GM18951 (cell line): Measurements from ENCODE around the gene LGALS9C.
"Not testable (repeated sequence)": the region's sequence is repeated elsewhere in the genome, so short reads cannot be mapped to it uniquely, and the experiment has no call there.

Experiments
- in situ Hi-C: fragments of 300-500 bp; cut with MboI; formaldehyde crosslinking; loops from one replicate; pipeline ENCODE4 v1.12.0; 2022; ENCODE audit warnings: low sequenced_read_pairs, mixed read lengths, inconsistent platforms; ENCODE audit not compliant: unreplicated experiment

LGALS9C gene

DNA sequence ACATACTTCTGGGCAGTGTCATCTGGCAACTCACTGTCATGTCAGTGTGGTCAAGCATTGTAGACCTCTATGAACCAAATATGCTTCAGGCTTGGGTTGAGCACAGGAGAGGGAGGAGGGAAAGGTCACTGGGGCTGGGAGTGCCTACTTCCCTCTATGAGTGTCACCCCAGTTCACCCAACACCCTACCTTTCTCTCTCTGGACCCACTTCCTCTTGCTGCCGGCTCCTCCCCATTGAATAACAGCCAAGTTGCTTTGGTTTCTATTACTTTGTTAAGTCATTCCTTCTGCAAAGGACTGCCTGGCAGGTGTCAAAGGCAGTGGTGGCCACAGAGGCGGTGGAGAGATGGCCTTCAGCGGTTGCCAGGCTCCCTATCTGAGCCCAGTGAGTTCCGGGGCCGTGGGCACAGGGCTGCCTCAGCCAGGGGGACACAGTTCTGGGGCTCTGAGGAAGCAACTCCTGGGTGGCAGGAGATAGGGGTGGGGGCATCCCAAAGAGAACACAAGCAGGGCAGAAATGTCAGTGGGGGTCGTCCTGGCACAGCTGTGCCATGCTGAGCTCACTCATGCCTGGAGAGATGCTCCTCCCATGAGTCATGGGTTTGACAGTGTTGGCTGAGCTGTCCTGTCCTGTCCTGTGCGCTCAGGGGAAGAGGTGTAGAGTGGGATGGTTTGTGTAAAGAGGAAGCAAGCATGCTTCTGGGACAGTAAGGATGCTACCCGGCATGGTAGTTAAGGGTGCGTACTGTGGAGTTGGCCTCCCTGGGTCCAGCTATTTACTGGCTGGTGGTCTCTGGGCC is at the start of gene LGALS9C:
Gene LGALS9C (plus strand): TSS at position 282 of the 801 bp plus-strand sequence. CDS start 66 bp downstream, at position 348.
- in situ Hi-C loops = loop anchor here (10.0 kb wide), 1 partner anchor 1988 kb away; the partner anchor contains the start of gene LGALS9B

- in situ Hi-C loops = loop anchor here (25.0 kb wide), 1 partner anchor 1595 kb away; no protein-coding TSS in a partner anchor
Observed at GRCh38 chr17:18432206-18432605, 44.4 kb upstream of the LGALS9C start.

DNA sequence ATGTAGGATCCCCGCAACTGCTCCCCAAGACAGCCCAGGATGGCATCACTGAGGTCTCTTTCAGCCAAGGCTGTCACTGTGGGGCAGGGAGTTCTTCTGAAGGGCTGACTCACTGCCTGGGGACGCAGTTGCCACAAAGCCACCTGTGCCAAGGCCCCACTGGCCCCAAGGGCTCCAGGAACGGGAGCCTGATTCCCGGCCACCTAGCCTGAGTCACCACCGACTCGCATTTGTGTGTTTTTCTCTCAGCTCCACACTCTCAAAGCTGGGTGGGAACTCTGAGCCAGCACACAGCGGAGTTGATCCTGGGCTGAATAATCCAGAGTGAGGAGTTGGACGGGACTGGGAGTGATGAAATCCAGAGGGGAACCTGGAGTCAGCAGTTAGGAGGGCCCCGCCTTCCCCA is 37.1 kb upstream of the LGALS9C start:
- in situ Hi-C loops = loop anchor here (25.0 kb wide), 1 partner anchor 1602 kb away; no protein-coding TSS in a partner anchor

DNA sequence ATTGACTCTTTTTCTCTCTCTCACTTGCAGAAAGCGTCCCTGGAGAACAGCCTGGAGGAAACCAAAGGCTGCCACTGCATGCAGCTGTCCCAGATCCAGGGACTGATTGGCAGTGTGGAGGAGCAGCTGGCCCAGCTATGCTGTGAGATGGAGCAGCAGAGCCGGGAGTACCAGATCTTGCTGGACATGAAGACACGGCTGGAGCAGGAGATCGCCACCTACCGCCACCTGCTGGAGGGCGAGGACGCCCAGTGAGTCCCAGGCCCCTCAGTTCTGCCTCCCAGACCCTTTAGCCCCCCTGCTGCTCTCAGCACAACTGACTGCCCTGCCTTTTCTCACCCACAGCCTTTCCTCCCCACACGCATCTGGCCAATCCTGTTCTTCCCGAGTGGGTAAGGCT is 34.5 kb upstream of the LGALS9C start:
- in situ Hi-C loops = loop anchor here (25.0 kb wide), 1 partner anchor 1605 kb away; no protein-coding TSS in a partner anchor

DNA sequence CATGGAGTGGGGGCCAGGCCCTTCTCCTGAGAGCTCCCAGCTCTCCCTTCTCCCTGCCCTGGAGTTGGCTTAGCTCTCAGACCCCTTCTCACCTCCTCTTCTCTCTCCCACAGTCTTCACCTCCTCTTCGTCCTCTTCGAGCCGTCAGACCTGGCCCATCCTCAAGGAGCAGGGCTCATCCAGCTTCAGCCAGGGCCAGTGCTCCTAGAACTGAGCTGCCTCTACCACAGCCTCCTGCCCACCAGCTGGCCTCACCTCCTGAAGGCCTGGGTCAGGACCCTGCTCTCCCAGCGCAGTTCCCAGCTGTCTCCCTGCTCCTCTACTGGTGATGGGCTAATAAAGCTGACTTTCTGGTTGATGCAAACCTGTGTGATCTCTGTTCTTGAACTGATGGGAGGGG is 34.1 kb upstream of the LGALS9C start:
- in situ Hi-C loops = loop anchor here (25.0 kb wide), 1 partner anchor 1605 kb away; no protein-coding TSS in a partner anchor

GRCh38 chr17:18447476-18448205 is 28.9 kb upstream of the LGALS9C start:
- in situ Hi-C loops = loop anchor here (25.0 kb wide), 1 partner anchor 1610 kb away; no protein-coding TSS in a partner anchor

GRCh38 chr17:18448311-18448710 is 28.3 kb upstream of the LGALS9C start:
- in situ Hi-C loops = loop anchor here (25.0 kb wide), 1 partner anchor 1611 kb away; no protein-coding TSS in a partner anchor

DNA sequence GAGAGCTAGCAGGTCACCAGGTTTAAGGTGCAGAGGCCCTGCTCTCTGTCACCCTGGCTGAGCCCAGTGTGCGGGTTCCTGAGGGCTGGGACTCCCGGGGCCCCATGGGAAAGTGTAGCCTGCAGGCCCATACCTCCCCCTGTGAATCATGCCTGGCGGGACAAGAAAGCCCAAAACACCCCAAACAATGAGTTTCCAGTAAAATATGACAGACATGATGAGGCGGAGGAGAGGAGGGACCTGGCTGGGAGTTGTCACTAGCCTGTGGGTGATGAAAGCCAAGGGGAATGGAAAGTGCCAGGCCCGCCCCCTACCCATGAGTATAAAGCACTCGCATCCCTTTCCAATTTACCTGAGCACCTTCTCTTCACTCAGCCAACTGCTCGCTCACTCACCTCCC is 26.8 kb upstream of the LGALS9C start:
- in situ Hi-C loops = loop anchor here (25.0 kb wide), 1 partner anchor 1613 kb away; no protein-coding TSS in a partner anchor

DNA sequence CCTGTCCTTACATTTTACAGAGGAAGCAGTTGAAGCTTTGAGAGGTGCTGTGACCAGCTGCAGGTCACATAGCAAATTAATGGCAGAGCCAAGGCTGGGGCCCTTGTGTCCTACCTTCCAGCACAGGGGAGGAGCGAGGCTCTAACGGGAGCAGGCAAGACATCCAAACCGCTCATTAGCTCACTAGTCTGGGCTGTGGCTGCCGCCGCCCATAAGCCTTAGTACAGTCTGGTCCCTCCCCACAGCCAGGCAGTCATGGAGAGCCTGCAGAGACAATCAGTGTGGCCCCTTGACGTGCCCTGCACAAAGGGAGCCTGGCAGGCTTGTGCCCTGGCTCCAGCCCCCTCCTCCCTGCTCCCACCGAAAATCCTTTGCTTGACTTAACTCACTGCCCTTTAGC is 25.6 kb upstream of the LGALS9C start:
- in situ Hi-C loops = not testable (repeated sequence)

GRCh38 chr17:18451969-18452368 is 24.6 kb upstream of the LGALS9C start:
- in situ Hi-C loops = not testable (repeated sequence)

GRCh38 chr17:18459035-18459434 is 17.6 kb upstream of the LGALS9C start:
- in situ Hi-C loops = not testable (repeated sequence)

DNA sequence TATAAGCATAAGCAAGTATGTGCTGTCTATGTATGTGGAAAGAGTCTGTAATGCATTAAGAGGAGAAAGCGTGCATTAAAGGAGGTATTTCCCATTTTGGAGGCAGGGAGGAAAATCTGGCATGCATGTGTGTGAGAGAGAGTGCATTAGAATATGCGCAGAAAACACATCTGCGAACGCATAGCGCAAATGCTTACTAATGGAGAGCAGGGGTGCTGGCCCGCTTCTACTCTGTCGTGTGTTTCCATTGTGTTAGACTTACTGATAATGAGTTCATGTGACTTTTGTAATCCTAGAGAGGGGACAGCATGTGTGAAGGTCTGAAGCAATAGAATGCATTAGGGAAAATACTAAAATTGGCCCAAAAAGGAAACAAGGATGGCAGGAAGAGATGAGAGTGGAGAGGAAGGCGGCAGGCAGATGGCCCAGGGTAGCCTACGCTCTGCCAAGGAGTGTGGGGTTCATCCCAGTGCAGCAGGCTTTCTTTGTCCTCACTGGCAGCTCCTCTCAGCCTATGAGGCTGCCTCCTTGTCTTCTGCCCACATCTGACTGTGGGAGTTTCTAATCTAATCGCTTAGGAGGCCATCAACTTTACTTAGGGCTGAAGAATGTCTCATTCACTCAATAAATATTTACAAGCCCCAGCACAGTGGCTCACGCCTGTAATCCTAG is 12.6 kb upstream of the LGALS9C start:
- in situ Hi-C loops = not testable (repeated sequence)

DNA sequence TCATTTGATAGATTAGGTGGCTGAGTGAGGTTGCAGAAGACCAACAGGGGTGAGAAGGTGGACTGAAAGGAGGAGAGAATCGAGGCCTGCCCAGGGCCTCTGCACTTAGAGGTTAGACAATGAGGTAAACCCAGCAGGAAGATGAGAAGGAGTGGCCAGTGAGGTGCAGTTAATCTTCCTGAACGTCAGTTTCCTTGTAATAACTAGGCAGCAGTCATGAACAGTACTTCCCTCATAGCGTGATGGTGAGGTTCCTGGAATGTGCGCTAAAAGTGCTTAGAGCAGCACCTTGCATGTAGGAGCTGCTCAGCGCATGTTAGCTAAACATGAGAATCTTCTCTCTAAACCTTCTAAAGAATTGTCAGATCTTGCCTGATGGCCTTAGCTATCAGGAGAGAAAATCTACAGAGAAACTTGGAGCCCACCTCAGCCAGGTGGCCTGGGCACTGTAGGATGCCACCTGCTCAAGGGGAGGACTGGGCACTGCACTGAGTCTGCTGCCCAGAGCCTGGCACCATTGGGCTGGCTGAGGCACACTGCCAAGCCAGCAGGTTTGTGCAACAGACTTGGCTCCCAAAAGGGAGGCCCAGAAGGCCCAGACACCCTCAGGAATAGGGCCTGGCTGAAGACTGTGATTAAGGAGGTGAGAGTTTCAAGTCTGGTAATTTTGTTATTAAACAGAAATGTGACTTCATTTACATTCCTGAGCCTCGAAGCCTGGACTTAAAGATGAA is 10.2 kb upstream of the LGALS9C start:
- in situ Hi-C loops = not testable (repeated sequence)

DNA sequence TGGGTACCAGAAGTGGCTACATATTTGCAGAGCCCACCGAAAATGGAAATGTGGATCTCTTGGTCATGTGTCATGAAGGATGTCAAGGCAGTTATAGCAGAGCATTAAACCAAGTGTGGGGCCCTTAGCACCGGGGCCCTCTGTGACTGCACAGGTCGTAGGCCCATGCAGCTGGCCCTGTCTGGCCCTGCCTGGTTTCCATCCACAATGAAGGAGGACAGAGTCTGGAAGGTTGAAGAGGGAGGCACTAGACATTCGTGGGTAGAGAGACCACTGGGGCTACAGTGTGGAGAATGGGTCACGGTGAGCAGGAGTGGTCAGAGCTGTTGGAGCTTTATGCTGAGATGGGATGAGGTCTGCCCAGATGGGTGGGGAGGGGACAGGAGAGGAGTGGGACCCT is 9.6 kb upstream of the LGALS9C start:
- in situ Hi-C loops = not testable (repeated sequence)

- in situ Hi-C loops = not testable (repeated sequence)
Observed at GRCh38 chr17:18468472-18469171, 8.0 kb upstream of the LGALS9C start.

DNA sequence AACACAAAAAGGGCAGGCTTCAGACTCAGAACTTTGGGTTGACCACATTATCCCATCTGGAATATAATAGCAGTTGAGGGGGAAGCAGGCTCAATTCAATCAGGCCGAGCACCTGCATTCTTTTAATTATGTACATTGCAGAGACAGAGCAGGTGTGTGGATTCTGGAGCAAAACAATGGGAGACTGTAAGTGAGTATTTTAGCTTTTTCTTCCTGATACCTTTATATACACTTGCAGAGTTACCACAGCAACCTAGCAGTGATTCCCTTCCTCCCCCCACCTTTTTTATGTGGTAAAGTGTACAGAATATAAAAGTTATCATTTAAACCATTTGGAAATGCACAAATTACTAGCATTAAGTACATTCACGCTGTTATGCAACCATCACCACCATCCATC is 6.8 kb upstream of the LGALS9C start:
- in situ Hi-C loops = loop anchor here (10.0 kb wide), 1 partner anchor 1995 kb away; the partner anchor contains the start of gene LGALS9B

DNA sequence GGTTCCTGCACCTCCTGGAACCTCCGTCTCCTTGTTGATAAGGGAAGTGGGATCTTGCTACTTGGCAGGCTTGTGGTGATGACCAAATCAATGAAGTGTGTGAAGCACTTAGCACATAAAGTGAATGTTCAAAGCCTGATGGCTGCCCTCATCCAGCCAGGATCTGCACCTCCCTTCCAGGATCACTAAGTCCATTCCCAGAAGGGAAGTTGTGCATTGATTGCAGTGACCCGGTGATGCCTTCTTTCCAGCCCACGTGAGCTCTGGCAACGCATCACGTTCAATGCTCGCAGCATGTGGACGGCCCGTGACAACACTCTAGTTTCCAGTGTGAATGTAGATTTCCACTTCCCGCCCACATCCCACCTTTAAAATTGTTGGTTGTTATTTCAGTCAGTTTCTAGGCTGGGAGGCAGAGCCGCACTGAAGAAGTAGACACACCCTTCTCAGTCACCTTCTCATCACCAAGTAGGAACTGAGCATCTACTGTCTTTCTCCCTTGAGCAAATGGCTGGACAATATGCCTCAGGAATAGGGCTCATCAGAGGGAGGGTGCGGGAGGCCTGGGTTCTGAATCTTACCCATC is 6.2 kb upstream of the LGALS9C start:
- in situ Hi-C loops = loop anchor here (10.0 kb wide), 1 partner anchor 1994 kb away; the partner anchor contains the start of gene LGALS9B

DNA sequence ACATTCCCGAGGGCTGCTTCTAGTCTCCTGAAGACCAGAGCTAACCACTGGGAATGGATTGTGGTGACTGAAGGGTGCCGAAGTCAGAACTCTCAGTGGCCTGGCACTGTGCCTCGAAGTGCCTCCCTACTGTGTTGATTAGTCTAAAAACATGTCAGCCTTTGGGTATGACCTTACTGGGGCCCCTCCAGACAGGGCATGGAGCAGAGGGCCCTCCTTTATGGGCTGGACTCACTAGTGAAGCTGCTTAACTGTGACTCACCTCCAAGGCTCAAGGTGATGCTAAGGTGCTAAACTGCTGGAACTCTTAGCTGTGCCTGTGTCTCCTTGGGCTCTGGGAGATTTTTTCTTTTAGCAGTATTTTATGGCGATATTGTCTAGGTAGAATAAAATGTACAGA is 2.6 kb upstream of the LGALS9C start:
- in situ Hi-C loops = loop anchor here (10.0 kb wide), 1 partner anchor 1991 kb away; the partner anchor contains the start of gene LGALS9B
